GM18861 (cell line): ENCODE results near the gene GABRB1.

Experiments
- ATAC-seq: cut with Tn5 transposase; IDR thresholded peaks from one replicate; pipeline ENCODE4 v1.9.1; 2021; ENCODE audit not compliant: unreplicated experiment

GABRB1 gene

DNA sequence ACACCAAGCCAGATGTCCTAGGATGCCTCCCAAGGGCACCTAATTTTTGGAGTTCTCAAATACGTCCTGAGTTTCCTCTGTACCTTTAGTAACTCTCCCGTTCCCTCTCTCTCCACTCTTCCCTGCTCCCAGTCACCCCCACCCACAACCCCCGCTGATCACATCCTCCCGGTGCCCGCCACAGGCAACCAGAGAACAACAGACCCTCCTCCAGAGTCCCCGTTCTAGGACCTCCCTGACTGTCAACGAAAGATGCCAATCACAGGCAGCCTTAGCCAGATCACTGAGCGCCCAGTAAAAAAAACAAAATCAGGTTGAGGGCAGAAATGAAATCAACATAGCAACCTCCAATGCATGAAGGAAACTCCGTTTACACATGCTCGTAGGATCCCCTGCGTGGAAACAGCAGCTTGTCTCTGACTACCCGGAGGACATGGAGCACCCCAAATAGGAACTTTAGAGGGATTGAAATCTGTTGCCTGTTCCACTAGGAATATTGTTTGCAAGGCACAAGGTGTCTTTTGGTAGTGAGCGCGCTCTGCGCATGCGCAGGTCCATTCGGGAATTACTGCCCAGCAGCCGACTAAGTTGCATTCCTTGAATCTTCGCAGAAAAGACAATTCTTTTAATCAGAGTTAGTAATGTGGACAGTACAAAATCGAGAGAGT is at the start of gene GABRB1:
Gene GABRB1 (plus strand): TSS at position 557 of the 668 bp plus-strand sequence.
- ATAC-seq = no peak

DNA sequence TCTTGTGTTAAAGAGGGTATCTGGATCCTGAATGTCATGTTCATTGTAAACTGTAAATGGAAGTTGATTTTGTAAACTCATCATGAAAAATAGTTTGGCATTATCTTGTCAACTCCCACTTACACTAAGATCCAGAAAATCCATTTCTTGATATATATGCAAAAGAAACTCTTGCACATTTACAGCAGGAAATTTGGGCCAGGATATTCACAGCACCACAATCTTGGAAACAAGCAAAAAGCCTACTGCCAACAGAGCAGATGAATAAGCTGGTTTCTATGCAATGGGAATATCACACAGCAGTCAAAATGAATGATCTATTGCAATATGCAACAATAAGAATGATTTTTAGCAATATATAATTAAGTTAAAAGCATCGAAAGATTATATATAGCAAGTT is 46.6 kb upstream of the GABRB1 start:
- no peak for ATAC-seq

DNA sequence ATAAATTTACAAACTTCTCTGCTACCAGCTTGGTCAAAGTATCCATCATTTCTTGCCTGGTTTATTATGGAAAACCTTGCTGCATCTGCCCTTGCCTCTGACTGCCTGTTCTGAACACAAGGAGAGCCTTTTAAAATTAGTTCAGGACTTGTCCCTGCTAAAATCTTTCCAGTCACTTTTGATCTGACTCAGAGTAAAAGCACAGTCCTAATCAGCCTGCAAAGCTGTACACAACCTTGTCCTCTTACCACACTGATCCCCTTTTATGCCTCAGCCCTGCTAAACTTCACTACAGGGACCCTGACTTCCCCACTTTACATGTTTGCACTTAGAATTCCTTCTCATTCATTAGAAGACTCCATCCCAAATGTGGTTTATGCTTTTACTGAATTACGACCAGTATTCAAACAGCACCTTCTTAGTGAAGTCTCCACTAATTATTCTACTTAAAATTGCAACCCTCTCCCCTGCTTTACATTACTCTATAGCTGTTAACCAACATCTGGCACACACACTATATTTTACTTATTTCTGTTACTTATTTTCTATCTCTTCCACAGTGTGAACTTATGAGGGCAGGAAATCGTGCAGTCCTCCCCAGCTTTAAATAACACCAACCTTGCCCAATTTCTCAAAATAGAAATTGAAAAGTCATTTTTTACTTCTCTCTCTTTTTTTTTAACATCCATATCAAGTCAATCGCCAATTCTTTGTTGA is 44.3 kb upstream of the GABRB1 start:
- ATAC-seq = no peak

DNA sequence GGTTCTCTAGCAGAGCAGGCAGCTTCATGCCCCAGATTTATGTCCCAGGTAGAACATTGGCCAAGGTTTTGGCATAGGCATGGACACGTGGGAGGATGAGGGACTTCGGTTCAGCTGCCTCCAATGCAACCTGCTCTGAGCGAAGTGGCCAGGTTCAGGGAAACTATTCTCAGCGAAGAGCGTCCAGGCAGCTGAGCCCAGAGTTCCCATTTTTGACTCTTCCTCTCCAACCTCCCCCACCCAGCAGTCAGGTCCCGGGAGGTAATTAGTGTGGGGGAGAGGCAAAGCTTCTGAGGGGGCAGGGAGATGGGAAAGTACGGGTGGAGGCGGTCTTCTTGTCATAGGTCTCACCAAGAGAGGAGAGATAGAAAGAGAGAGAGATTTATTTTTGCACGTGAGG is 39.0 kb upstream of the GABRB1 start:
- ATAC-seq = no peak

DNA sequence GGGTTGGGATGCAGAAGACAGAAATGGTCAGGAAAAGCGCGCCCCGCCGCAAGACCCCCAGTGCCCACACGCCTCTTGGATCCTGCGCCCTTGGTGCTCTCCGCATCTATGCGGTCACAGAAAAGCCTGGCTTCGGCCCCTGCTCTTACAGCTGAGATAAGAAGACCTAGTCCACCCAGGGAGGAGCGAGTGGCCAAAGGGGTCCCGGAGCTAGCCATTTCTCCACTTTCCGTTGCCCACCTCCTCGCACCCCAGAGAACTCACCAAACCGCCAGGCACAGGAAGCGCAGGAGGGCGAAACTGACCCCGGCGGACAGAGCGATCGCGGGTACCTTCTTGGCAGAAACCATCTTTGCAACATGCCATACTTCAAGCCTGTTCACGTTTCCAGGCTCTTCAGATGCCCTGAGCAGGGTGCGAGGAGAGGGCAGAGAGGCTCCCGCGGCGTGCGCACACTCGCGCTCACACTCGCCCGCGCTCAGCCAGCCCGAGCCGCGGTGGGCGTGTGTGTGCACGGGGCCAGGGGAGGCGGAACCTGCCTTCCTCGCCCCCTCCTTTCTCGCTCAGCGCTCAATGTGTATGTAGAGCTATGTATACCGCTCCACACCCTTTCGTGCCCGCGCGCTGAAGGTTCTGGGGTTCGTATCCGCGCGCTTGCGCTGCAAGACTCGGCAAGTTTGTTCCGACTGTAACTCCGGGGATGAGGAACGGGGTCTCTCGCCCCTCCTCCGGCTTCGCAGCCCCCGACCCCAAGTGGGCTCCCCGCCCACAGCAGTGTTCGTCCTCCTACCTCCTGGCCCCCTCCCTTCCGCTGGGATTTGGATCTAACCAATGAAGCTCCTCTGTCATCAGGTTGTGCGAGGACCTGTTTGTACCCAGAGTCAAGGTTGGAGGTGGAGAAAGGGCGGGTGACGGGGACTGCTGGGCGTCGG is 38.0 kb upstream of the GABRB1 start, which contains the start of gene GABRA4:
Gene GABRA4 (minus strand): TSS at position 507 of the 932 bp plus-strand sequence. CDS start 157 bp downstream, at position 350.
- ATAC-seq = no peak

DNA sequence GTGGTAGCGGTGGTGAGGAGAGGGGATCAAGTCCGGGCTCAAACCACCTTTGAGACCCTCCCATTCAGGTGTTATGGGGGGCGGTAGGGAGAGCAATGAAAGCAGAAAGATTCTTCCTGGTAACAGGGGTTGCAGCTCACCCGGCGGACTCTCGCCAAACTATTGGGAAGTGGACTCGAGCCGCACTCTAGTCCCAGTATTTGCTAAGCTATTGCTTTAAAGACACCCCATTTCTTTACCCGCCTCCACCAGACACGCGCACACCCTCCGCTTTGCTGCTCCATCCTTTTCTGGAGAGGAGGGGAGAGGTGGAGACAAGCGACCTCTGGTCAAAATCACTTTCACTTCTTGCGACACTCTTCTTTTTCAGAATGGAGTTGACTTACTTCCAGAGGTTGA is 37.4 kb upstream of the GABRB1 start:
- no peak for ATAC-seq

DNA sequence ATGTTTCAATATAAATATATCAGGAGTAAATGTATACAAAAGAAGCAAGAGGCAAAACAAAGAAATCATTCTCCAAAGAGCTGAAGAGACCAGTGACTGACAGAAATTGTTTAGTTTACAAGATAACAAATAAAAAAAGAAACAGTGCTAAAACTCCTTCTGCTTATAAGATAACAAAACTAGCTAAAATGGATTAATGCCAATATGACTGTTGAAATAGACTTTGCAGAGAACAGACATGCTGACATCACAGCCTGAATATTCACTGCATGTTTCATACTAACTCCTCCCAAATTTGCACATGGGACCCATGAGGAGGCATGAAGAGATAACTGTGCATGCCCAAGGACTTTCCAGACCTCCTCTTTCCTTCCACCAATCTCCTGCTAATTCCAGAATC is 31.8 kb upstream of the GABRB1 start:
- ATAC-seq = no peak

DNA sequence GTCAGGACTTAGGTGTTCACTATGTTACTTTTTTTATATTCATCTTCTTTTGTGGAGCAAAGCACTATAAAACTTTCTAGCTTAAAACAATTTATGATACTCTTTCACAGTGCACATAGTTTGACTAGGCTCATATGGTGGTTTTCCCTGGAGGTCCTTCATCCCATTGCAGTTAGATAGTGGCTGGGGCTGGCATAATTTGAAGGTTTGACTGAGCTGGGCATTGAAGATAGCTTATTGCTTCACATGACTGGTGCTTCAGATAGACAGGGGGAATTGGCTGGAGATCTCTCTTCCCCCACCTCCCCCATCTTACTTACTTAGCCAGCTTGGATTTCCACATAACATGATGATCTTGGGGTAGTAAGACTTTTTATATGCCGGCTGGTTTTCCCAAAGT is 31.0 kb upstream of the GABRB1 start:
- ATAC-seq = no peak

DNA sequence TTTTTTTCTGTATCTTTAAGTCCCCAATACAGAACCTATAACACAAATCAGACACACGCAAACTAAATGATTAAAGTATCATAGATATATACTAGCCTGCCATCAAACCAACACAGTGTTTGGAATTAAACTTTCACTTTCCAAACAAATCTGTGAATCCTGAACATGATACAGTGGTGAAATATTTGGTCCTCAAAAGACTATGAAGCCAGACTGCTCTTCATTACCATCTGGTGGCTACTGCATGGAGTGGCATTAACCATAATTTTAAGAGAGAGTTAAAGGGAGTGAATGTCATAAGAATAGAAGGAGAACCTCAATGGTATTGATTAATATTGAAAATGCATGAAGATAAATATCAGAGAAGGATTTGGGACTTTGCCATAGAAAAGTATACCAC is 28.8 kb upstream of the GABRB1 start:
- ATAC-seq = no peak

DNA sequence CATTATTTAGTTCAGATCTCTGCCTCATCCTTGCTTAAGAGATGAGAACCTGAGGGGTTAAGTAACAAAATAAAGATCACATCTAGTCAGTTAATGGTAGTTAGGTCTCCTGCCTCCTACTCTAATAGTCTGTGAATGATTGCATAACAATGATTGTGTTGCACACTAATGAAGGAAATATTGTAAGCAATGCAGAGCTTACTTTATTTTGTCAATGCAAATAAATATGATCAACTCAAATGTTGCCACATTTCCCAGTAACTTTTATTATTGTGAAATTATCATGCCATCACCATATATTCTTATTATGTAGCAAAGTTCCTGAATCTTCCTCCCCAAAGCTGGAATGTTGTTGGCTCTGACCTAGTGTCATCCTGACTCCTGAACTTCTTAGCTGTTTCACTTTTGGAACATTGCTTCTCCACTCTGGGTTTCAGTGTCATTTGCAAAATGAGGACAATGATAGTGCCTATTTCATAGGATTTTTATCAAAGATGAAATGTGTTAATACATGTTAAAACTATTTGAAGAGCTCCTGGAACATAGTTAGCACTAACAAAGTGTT is 20.9 kb upstream of the GABRB1 start:
- peak; percentile 14 for ATAC-seq

DNA sequence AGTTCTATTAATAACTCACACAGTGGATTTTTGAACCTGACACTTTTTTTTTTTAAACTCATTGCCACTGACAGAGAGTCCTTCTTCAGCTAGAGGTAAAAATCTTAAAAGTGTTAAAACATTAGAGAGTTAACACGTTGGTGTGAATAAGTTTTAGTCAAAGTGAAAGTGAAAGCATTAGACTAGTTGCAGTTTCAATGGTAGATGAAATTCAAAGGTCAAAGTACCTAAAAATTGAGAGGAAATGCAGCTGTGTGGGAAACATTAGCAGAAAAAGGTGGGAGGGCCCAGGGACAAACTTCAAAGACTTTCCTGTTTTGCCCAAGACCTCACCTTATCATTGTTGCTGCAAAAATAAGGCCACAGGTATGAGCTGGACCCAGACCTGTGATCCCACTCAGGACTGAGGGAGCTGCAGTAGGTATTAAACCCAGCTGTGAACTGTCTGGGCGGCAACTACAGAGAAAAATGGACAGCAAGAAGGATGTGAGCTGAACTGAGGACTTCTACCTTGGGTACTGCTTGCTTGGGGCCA is 20.4 kb upstream of the GABRB1 start:
- ATAC-seq = peak; percentile 91

DNA sequence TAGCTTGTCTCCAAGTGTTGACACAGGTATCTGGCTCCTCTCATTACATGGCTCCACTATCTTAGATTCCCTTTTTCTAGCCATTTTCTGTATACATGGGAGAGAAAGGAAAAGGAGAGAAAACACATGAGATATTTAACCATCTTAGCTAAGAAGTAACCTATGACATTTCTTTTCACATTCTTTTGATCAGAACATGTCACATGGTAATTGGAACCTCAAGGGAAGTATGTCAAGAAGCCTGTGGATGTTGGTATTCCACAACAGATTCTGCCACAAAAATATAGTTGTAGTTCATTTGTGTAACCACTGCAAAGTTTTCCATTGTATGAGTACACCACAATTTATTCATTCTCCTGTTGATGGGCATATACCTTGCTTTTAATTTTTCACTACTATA is 18.7 kb upstream of the GABRB1 start:
- no peak for ATAC-seq

DNA sequence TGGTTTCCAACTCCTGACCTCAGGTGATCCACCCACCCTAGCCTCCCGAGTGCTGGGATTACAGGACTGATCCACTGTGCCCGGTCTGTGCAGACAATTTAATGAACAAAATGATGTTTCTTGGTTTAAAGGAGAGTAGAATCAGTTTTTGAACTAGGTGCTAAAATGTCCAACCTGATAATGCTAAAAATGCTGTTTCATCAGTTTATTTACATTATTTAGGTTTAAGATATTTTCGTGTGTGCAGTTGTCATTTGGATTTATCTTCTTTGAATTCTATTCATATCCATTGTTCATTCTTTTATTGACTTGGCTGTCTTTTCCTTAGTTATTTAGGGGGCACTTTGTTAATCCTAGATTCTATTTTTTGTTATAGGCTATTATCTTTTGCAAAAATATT is 18.0 kb upstream of the GABRB1 start:
- no peak for ATAC-seq

DNA sequence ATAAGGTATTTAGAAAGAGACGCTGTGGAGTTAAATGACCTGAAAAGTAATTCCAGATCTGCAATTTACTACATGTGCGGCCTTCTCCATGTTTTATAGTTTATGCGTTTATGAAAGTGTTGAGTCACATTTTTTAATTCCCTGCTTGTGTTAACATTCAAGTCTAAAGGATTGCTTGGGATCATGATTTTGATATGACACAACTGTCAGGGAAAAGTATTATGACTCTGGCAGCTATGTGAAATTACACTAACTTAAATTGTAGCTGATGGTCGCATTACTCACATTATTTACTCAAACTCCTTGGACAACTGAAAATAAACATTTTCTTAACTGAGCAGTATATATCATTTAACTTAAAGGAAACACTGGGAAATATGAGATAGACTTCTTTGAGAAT is 14.3 kb upstream of the GABRB1 start:
- no peak for ATAC-seq

DNA sequence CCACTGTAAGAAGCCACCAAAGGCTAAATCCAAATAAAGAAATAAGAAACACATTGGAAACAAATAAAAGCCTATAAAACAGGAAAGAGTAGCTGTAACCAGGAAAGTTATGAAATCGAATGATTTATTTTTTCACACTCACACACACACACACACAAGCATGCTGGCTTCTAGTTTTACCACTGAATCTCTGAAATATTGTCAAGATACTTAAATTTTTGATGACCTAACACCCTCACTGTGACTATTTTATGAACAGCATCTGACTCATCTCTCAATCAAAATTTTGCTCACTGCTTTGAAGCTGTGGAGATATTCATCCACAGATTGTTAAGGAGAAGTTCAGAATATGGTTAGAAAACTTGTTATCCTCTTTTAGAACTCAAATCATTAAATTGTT is 13.9 kb upstream of the GABRB1 start:
- ATAC-seq = no peak

DNA sequence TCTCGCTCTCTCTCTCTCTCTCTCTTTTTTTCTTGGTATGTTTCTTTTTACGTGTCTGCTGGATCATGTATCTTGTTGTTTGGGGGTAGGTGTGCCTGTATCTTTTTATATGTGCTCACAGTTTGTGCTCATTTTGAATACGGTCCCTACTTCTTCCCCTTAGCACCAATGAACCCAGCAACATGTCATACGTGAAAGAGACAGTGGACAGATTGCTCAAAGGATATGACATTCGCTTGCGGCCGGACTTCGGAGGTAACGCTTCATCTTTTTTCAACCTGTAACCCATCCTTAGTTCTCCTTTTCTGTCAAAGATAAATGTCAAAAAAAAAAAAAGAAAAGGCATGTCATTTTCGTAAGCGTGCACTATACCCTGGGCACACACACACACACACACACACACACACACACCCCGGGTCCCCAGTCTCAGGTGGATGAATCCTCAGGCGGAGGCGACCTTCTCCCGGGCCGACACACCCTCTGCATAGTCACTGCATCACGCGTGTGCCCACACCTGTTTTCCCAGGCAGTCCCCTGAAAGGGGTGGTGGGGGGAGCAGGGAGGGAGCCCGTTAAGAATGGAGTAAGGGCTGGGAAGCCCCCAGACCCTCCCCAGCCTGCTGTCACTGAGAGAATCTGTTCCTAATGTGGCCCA is 511 bp downstream of the GABRB1 start:
- ATAC-seq = no peak

DNA sequence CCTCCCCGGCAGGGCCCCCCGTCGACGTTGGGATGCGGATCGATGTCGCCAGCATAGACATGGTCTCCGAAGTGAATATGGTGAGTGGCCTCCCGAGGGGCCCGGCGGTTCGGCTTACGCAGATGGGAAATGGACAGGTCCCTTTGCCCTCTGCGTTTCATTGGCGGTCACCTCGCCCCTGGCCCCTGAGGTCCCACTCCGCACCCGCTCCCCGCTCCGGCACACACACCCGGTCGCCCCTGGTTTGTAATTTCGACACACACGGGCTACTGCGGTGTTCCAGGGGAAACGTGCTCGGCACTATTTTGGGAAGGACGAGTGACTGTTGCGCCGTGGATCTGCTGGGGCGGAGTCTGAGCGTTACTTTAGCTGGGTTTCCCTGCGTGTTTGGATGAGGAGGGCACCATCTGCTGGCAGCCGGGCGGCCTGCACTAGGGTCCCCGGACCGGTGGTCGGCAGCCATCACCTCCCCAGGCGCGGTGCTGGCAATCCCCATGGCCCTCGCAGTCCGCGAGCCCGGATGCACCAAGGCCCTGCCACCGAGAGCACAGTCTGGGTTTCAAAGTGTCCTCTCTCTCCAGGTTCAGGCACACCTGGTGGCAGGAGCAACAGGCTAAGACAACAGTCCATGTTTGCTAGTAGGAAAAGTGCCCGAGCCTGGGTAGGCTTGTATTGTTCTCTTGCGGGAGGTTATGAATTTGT is 1.2 kb downstream of the GABRB1 start:
- peak; percentile 89 for ATAC-seq

DNA sequence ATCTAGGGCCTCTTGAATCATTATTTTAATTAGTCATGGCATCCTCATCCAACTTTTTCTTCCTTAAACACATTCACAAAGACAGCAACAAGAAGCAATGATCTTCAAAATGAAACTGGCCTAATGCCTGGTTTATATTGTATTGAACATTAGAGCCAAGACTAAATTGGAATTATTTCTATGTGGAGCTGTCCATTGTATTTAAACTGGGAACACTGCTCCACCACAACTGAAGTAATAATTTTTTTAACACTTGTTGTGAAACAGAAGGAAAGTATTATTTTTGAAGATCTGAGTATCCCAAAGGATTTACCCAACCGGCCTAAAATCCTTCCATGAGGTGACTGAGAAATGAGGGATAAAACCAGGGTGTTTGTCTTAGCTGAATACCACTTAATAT is 6.9 kb downstream of the GABRB1 start:
- no peak for ATAC-seq

DNA sequence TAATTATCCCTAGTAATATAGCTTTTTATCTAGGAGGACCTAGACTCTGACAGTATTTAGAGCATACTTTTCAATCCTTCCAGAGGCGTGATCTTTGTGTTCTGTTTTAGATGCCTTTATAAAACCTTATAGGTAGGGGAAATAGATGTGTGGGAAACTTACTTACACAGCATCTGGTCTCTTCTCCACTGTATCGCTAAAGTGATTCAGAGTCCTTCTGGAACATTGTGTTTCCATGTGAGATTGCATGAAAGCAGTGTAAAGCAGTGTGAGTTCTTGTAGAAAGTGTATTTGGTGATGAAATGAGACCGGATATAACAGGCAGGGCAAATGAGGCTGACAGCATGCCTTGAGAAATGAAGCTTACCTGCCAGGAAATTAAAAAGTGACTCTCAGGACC is 9.5 kb downstream of the GABRB1 start:
- no peak for ATAC-seq

DNA sequence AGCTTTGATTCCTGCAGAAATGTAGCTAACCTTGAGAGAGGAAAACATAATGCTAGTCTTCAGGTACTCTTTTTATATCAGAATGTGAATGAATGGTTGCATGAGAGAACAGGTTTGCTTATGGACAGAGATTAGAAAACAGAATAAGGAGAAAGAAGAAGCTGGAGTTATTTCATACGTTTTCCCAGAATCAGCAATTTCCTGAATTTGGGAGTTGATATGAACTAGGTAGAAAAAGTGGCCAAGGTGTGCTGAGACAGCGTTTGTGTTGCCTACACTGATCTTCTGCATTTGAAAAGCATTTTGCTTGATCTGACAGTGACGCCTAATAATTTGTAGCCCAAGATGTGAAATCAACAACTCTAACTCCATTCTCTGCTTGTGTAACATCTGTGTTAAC is 12.5 kb downstream of the GABRB1 start:
- ATAC-seq = no peak
